GM12878 (cell line): ENCODE data around the gene ORC4. TPM values are rescaled to one million over a fixed set of nuclear protein-coding genes. Genes with fewer than 3 reads are reported as not detected.

Experiments
- ATAC-seq: fragments of 200-7000 bp; cut with Tn5 transposase; 3 replicates; pipeline ENCODE4 v1.9.1; 2020; ENCODE audit warnings: mild to moderate bottlenecking, moderate library complexity
- BruUV-seq: library from RNA; stranded (reverse); fragments of 400-500 nt; replicated peaks from 2 replicates; lab custom pipeline; 2021; lab: Mats Ljungman, UMichigan
- CTCF ChIA-PET: fragments of 300-600 bp; sonication (Branson Sonifier 250); formaldehyde crosslinking; extraction: SDS; loops from one replicate; lab custom pipeline; 2021; ENCODE audit warnings: inconsistent platforms; lab: Yijun Ruan, JAX
- POLR2A ChIA-PET: fragments of 350-600 bp; formaldehyde crosslinking; extraction: SDS; loops from one replicate; lab custom pipeline; 2021; ENCODE audit warnings: inconsistent platforms; lab: Charles Lee
- RAD21 ChIA-PET: fragments of 300-600 bp; sonication (Branson Sonifier 250); formaldehyde crosslinking; loops from one replicate; lab custom pipeline; 2023; ENCODE audit warnings: antibody characterized with exemption; ENCODE audit not compliant: unreplicated experiment; lab: Charles Lee
- SMC1A ChIA-PET: fragments of 300-600 bp; sonication (Branson Sonifier 250); formaldehyde crosslinking; loops from one replicate; lab custom pipeline; 2023; ENCODE audit not compliant: unreplicated experiment, uncharacterized antibody; lab: Charles Lee
- DNase-seq: peaks from one replicate; pipeline ENCODE4 v3.0.0-alpha.2; 2011; ENCODE audit warnings: low read depth, low spot score
- FAIRE-seq: peaks from 3 replicates; lab custom pipeline; 2011; peaks lifted over from hg19 to GRCh38; lab: Jason Lieb, UNC
- H2AFZ ChIP-seq: 2 replicates; pipeline ENCODE4 v1.6.0; 2011; ENCODE audit warnings: low read depth, low read length, control low read depth; ENCODE audit not compliant: control insufficient read depth
- H3K27ac ChIP-seq: 2 replicates; pipeline ENCODE4 v1.5.1; 2011; ENCODE audit warnings: control low read depth; ENCODE audit not compliant: control insufficient read depth, insufficient read depth
- H3K27me3 ChIP-seq, 2 experiments: replicated peaks in 1 of 2; 2 replicates each; pipeline versions ENCODE4 v1.6.0 to v1.6.1; 2011; ENCODE audit warnings: low read length in 1 of 2; ENCODE audit not compliant: control insufficient read depth in 2 of 2, insufficient read depth in 2 of 2
- H3K36me3 ChIP-seq, 2 experiments: 2 replicates each; pipeline ENCODE4 v1.5.1; 2011; ENCODE audit warnings: low read length in 1 of 2; ENCODE audit not compliant: control insufficient read depth in 2 of 2, insufficient read depth in 2 of 2
- H3K4me1 ChIP-seq: 2 replicates; pipeline ENCODE4 v1.6.1; 2011; ENCODE audit warnings: mild to moderate bottlenecking, low read length, moderate library complexity, mixed read lengths; ENCODE audit not compliant: control insufficient read depth, insufficient read depth
- H3K4me2 ChIP-seq: 2 replicates; pipeline ENCODE4 v1.6.0; 2011; ENCODE audit warnings: control low read depth; ENCODE audit not compliant: control insufficient read depth, insufficient read depth
- H3K4me3 ChIP-seq: fragments of 200-600 bp; sonication (generic); 2 replicates; pipeline ENCODE4 v1.5.1; 2016
- H3K79me2 ChIP-seq: 2 replicates; pipeline ENCODE4 v1.6.0; 2011; ENCODE audit warnings: low read length; ENCODE audit not compliant: control insufficient read depth, insufficient read depth
- H3K9ac ChIP-seq: 2 replicates; pipeline ENCODE4 v1.8.0; 2011; ENCODE audit warnings: low read length, control low read depth, mixed read lengths; ENCODE audit not compliant: control insufficient read depth, insufficient read depth
- H3K9me3 ChIP-seq: replicated peaks from 3 replicates; pipeline ENCODE4 v1.5.1; 2011; ENCODE audit warnings: mild to moderate bottlenecking, low read length; ENCODE audit not compliant: control insufficient read depth, insufficient read depth
- H4K20me1 ChIP-seq: 2 replicates; pipeline ENCODE4 v1.6.0; 2011; ENCODE audit not compliant: control insufficient read depth, insufficient read depth
- BCL11A ChIP-seq: IDR thresholded peaks from 2 replicates; pipeline ENCODE4 v1.6.1; 2011; ENCODE audit warnings: low read depth, low read length
- CBX5 ChIP-seq: sonication (generic); IDR thresholded peaks from 2 replicates; pipeline ENCODE4 v1.6.1; 2016; ENCODE audit warnings: low read depth, moderate library complexity, mild to moderate bottlenecking, inconsistent platforms
- IKZF1 ChIP-seq: fragments of 450-650 bp; conservative IDR thresholded peaks from 2 replicates; pipeline ENCODE4 v1.6.1; 2017; ENCODE audit warnings: antibody characterized with exemption, mild to moderate bottlenecking
- KLF5 ChIP-seq: fragments of 450-650 bp; IDR thresholded peaks from 2 replicates; pipeline ENCODE4 v1.6.1; 2014; ENCODE audit warnings: mild to moderate bottlenecking; ENCODE audit not compliant: partially characterized antibody
- SIX5 ChIP-seq: IDR thresholded peaks from 2 replicates; pipeline ENCODE4 v1.6.1; 2011; ENCODE audit warnings: mild to moderate bottlenecking, low read depth, low read length, moderate library complexity; ENCODE audit not compliant: severe bottlenecking
- SREBF1 ChIP-seq: IDR thresholded peaks from 2 replicates; pipeline ENCODE4 v1.6.1; 2012; ENCODE audit warnings: mild to moderate bottlenecking, low read length
- STAT3 ChIP-seq: IDR thresholded peaks from 2 replicates; pipeline ENCODE4 v1.6.1; 2011; ENCODE audit warnings: low read depth, low read length, improper control_type of control experiment
- TCF3 ChIP-seq: IDR thresholded peaks from 2 replicates; pipeline ENCODE4 v1.6.1; 2012; ENCODE audit warnings: low read depth, mild to moderate bottlenecking, low read length, borderline replicate concordance; ENCODE audit not compliant: insufficient read depth
- WGBS: methylation state at CpG from one replicate; pipeline ENCODE4 v1.1.6; 2016; ENCODE audit warnings: low lambda C conversion rate; ENCODE audit not compliant: insufficient replicate concordance, insufficient coverage; ENCODE audit errors: missing lambda C conversion rate; 5-methylcytosine and 5-hydroxymethylcytosine counted together
- in situ Hi-C: fragments of 300-500 bp; cut with MboI; formaldehyde crosslinking; loops from 9 replicates; pipeline ENCODE4 v1.14.3; 2018; ENCODE audit warnings: mixed read lengths
- intact Hi-C: fragments of 100-400 bp; cut with micrococcal nuclease; formaldehyde crosslinking; loops from one replicate; pipeline ENCODE4 v1.14.2; 2022; ENCODE audit not compliant: unreplicated experiment
- polyA plus RNA-seq, 11 experiments: library from polyadenylated mRNA; depleted of rRNA in 4 of 11; unstranded in 6 of 11; stranded (reverse) in 5 of 11; fragments of >200 nt; fragmentation: Nextera tagmentation in 4 of 11; fragmentation: Illumina TruSeq in 1 of 11; extraction: Ambion mirVana in 4 of 11; extraction: Trizol in 1 of 11; gene quantifications; 1 replicate in 1 of 11; 2 replicates in 10 of 11; pipeline versions ENCODE4 v1.2.1 to v1.2.3, GENCODE V29; 2011 to 2016; ENCODE audit warnings: inconsistent platforms in 2 of 11, missing spikeins in 2 of 11, low read depth in 1 of 11
- total RNA-seq, 4 experiments: library from RNA; depleted of rRNA in 3 of 4; stranded (reverse); fragments of >200 nt in 3 of 4; fragmentation: Illumina TruSeq in 1 of 4; extraction: Trizol in 1 of 4; gene quantifications; 2 replicates each; pipeline versions ENCODE4 v1.2.1 to v1.2.3, GENCODE V29; 2013 to 2021
- TF ChIP-seq, protein P1 (sequence below): IDR thresholded peaks from 2 replicates; pipeline ENCODE4 v1.6.1; 2011; ENCODE audit warnings: borderline replicate concordance, low read depth, mild to moderate bottlenecking, moderate library complexity, mixed read lengths, low read length; ENCODE audit not compliant: insufficient read depth; ENCODE audit errors: extremely low read length
- TF ChIP-seq, protein P2 (sequence below): fragments of 450-650 bp; IDR thresholded peaks from 2 replicates; pipeline ENCODE4 v1.6.1; 2018; ENCODE audit warnings: mild to moderate bottlenecking, low read depth, moderate library complexity; ENCODE audit not compliant: partially characterized antibody
- TF ChIP-seq, protein P3 (sequence below): IDR thresholded peaks from 2 replicates; pipeline ENCODE4 v1.6.1; 2011; ENCODE audit warnings: low read depth, mild to moderate bottlenecking, low read length, moderate library complexity, borderline replicate concordance; ENCODE audit errors: extremely low read depth
- TF ChIP-seq, protein P4 (sequence below): fragments of 450-650 bp; IDR thresholded peaks from 2 replicates; pipeline ENCODE4 v1.6.1; 2016; ENCODE audit warnings: mild to moderate bottlenecking
- TF ChIP-seq, protein P5 (sequence below): fragments of 450-650 bp; IDR thresholded peaks from 2 replicates; pipeline ENCODE4 v1.6.1; 2017; ENCODE audit warnings: borderline replicate concordance

ORC4 gene
- total and polyA plus RNA-seq, 10 of the 15 experiments (the other 5 are each of a cell fraction or from before 2014, with no cell fraction given), result 25.7 to 71.3 (median 52.1) TPM

DNA sequence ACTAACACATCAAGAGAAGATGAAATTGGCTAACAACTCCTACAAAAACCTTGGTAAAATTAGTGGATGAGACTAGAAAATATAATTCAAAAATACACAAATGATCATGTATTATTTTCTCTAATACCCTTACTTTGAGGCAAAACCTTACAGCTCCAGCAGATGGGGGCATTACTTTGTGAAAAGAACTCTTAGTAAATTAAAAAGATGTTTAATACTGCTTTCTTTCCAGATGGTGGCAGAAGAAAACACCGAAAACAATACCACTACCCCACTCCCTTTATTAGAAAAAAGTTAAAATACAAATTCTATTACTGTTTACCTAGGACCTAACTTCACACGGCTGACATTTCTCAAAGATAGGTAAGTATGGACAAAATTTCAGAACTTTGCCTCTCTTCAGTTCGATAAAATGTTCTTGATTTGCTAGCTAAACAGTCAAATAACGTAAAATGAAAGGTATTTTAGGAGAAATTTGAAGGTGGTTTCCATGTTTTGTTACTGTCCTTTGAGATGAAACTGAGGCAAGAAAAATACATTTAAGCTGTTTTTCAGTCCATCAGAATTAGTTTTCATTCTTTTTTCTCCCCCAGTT, 30.6 kb downstream of the ORC4 start (continued):
- TF ChIP-seq SIX5, result peak; percentile 1
- TF ChIP-seq, all 136 proteins: peak for 12

DNA sequence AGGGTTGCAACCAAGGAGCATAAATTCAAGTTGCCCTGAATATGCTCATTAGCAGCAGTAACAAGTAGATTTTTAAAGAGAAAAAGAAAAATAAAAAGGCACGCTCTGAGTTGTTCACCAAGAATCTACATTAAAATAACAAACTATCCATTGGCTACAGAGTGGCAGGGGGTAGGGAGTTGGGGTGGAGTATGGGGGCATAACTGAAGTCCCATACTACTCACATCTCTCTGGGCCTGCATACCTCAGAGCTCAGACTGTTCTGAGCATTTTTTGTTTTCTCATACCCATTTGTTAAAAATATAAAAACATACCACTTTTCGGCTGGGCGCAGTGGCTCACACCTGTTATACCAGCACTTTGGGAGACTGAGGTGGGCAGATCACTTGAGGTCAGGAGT, 31.4 kb downstream of the ORC4 start:
- H3K9ac ChIP-seq, result no peak overlapping the region
- intact Hi-C loops (loop anchor here (2.0 to 10.0 kb wide), 2 partner anchors 656 to 1002 kb away; partner anchors contain the start of gene EPC2), in situ Hi-C loops (no loop called here)
- no peak overlapping the region for H3K4me3 ChIP-seq
- H3K27me3 ChIP-seq, result no peaks in the 10 kb centered on the region
- no peaks in the 10 kb centered on the region for H4K20me1 ChIP-seq
- no peak overlapping the region for H2AFZ ChIP-seq
- H3K9me3 ChIP-seq, result no peaks in the 10 kb centered on the region; the same call in 1 of the 3 replicates
- no TSS peak for BruUV-seq
- ATAC-seq (no peak), FAIRE-seq (no peak), DNase-seq (no peak)
- WGBS, result 92% methylated on average over 3 of the region's 3 CpGs
- H3K4me1 ChIP-seq, result peaks cover 3% of the 10 kb centered on the region; the same call in 1 of the 2 replicates
- H3K4me2 ChIP-seq, result no peak overlapping the region
- no peak overlapping the region for H3K27ac ChIP-seq
- ChIA-PET SMC1A (interaction anchor here (0.6 to 7.2 kb wide), 33 partner anchors 7 to 1001 kb away, joined by 3 to 145 read pairs (median 4); partner anchors contain the start of genes MBD5 and ORC4), POLR2A (interaction anchor here (1.6 kb wide), 1 partner anchor 520 kb away, joined by 5 read pairs; no protein-coding TSS in a partner anchor), CTCF (interaction anchor here (0.7 to 9.2 kb wide), 46 partner anchors 9 to 1043 kb away, joined by 3 to 275 read pairs (median 4); partner anchors contain the start of genes MBD5 and ORC4), RAD21 (interaction anchor here (0.7 to 5.1 kb wide), 24 partner anchors 9 to 656 kb away, joined by 3 to 184 read pairs (median 4); partner anchors contain the start of genes MBD5 and ORC4)
- peaks cover 17% of the 10 kb centered on the region for H3K79me2 ChIP-seq
- no peaks in the 10 kb centered on the region for H3K36me3 ChIP-seq
- TF ChIP-seq IKZF1 (no peak), BCL11A (no peak), TCF3 (no peak), SREBF1 (no peak), CBX5 (no peak), STAT3 (no peak), KLF5 (no peak)
- TF ChIP-seq, protein P1, sequence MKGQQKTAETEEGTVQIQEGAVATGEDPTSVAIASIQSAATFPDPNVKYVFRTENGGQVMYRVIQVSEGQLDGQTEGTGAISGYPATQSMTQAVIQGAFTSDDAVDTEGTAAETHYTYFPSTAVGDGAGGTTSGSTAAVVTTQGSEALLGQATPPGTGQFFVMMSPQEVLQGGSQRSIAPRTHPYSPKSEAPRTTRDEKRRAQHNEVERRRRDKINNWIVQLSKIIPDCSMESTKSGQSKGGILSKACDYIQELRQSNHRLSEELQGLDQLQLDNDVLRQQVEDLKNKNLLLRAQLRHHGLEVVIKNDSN, result no peak
- TF ChIP-seq, protein P2, sequence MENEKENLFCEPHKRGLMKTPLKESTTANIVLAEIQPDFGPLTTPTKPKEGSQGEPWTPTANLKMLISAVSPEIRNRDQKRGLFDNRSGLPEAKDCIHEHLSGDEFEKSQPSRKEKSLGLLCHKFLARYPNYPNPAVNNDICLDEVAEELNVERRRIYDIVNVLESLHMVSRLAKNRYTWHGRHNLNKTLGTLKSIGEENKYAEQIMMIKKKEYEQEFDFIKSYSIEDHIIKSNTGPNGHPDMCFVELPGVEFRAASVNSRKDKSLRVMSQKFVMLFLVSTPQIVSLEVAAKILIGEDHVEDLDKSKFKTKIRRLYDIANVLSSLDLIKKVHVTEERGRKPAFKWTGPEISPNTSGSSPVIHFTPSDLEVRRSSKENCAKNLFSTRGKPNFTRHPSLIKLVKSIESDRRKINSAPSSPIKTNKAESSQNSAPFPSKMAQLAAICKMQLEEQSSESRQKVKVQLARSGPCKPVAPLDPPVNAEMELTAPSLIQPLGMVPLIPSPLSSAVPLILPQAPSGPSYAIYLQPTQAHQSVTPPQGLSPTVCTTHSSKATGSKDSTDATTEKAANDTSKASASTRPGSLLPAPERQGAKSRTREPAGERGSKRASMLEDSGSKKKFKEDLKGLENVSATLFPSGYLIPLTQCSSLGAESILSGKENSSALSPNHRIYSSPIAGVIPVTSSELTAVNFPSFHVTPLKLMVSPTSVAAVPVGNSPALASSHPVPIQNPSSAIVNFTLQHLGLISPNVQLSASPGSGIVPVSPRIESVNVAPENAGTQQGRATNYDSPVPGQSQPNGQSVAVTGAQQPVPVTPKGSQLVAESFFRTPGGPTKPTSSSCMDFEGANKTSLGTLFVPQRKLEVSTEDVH, result no peak
- TF ChIP-seq, protein P3, sequence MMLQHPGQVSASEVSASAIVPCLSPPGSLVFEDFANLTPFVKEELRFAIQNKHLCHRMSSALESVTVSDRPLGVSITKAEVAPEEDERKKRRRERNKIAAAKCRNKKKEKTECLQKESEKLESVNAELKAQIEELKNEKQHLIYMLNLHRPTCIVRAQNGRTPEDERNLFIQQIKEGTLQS, result no peak
- TF ChIP-seq, protein P4, sequence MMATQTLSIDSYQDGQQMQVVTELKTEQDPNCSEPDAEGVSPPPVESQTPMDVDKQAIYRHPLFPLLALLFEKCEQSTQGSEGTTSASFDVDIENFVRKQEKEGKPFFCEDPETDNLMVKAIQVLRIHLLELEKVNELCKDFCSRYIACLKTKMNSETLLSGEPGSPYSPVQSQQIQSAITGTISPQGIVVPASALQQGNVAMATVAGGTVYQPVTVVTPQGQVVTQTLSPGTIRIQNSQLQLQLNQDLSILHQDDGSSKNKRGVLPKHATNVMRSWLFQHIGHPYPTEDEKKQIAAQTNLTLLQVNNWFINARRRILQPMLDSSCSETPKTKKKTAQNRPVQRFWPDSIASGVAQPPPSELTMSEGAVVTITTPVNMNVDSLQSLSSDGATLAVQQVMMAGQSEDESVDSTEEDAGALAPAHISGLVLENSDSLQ, result no peak
- TF ChIP-seq, protein P5, sequence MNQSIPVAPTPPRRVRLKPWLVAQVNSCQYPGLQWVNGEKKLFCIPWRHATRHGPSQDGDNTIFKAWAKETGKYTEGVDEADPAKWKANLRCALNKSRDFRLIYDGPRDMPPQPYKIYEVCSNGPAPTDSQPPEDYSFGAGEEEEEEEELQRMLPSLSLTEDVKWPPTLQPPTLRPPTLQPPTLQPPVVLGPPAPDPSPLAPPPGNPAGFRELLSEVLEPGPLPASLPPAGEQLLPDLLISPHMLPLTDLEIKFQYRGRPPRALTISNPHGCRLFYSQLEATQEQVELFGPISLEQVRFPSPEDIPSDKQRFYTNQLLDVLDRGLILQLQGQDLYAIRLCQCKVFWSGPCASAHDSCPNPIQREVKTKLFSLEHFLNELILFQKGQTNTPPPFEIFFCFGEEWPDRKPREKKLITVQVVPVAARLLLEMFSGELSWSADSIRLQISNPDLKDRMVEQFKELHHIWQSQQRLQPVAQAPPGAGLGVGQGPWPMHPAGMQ, result no peak
